HepG2 (cell line): ENCODE measurements around the gene ZMYND8. TPM values are rescaled to one million over a fixed set of nuclear protein-coding genes. Genes with fewer than 3 reads are reported as not detected.

Source experiments
- ATAC-seq: fragments of 200-7000 bp; cut with Tn5 transposase; 3 replicates; pipeline ENCODE4 v1.9.1; 2020; ENCODE audit warnings: mild to moderate bottlenecking, moderate library complexity
- BruUV-seq: library from RNA; stranded (reverse); fragments of 400-500 nt; replicated peaks from 2 replicates; lab custom pipeline; 2021; lab: Mats Ljungman, UMichigan
- CTCF ChIA-PET: fragments of 300-600 bp; formaldehyde crosslinking; extraction: SDS; loops from one replicate; lab custom pipeline; 2021; ENCODE audit warnings: low total read pairs, inconsistent platforms, low intra/inter-chr PET ratio; lab: Yijun Ruan, JAX
- POLR2A ChIA-PET: fragments of 350-600 bp; sonication (Branson Sonifier 250); formaldehyde crosslinking; loops from one replicate; lab custom pipeline; 2020; ENCODE audit warnings: antibody characterized with exemption, inconsistent platforms; lab: Yijun Ruan, JAX
- DNase-seq: peaks from one replicate; pipeline ENCODE4 v3.0.0-alpha.2; 2015; ENCODE audit warnings: low spot score
- FAIRE-seq: peaks from 3 replicates; lab custom pipeline; 2011; peaks lifted over from hg19 to GRCh38; lab: Jason Lieb, UNC
- H2AFZ ChIP-seq: one replicate; pipeline ENCODE4 v1.6.1; 2011; ENCODE audit warnings: low read length, inconsistent platforms
- H3K27ac ChIP-seq: fragments of 300-600 bp; 3 replicates; pipeline ENCODE4 v1.8.0; 2011; ENCODE audit warnings: mixed run types, mild to moderate bottlenecking, mixed read lengths, low read length, inconsistent platforms; ENCODE audit not compliant: insufficient read depth; ENCODE audit errors: extremely low read length
- H3K27me3 ChIP-seq, 2 experiments: fragments of 200-600 bp in 1 of 2; 2 replicates in 1 of 2; 3 replicates in 1 of 2; pipeline versions ENCODE4 v1.6.0 to v1.8.0; 2011; ENCODE audit warnings: low read length in 2 of 2, mild to moderate bottlenecking in 2 of 2, moderate library complexity in 2 of 2, inconsistent platforms in 1 of 2; ENCODE audit not compliant: insufficient read depth in 2 of 2, control insufficient read depth in 1 of 2
- H3K36me3 ChIP-seq, 2 experiments: fragments of 200-600 bp in 1 of 2; replicated peaks in 1 of 2; 2 replicates in 1 of 2; 3 replicates in 1 of 2; pipeline versions ENCODE4 v1.5.1 to v1.8.0; 2011; ENCODE audit warnings: low read length in 2 of 2, inconsistent platforms in 1 of 2; ENCODE audit not compliant: insufficient read depth in 2 of 2, control insufficient read depth in 1 of 2
- H3K4me1 ChIP-seq: 2 replicates; pipeline ENCODE4 v1.5.1; 2012; ENCODE audit warnings: low read length, inconsistent platforms; ENCODE audit not compliant: insufficient read depth
- H3K4me2 ChIP-seq: 2 replicates; pipeline ENCODE4 v1.6.0; 2011; ENCODE audit warnings: low read depth, low read length, inconsistent platforms
- H3K4me3 ChIP-seq, 3 experiments: fragments of 200-600 bp in 1 of 3; sonication (generic), shearing (Covaris generic) in 1 of 3; replicated peaks in 1 of 3; 2 replicates each; pipeline ENCODE4 v1.5.1; 2011 to 2016; ENCODE audit warnings: low read length in 3 of 3, inconsistent platforms in 2 of 3, low read depth in 2 of 3, mild to moderate bottlenecking in 2 of 3, control low read depth in 1 of 3, mixed read lengths in 1 of 3; ENCODE audit not compliant: insufficient read depth in 1 of 3
- H3K79me2 ChIP-seq: one replicate; pipeline ENCODE4 v1.6.1; 2011; ENCODE audit warnings: low read length, inconsistent platforms; ENCODE audit not compliant: insufficient read depth
- H3K9ac ChIP-seq: 2 replicates; pipeline ENCODE4 v1.6.0; 2011; ENCODE audit warnings: mild to moderate bottlenecking, low read depth, low read length, inconsistent platforms; ENCODE audit not compliant: insufficient read depth
- H3K9me3 ChIP-seq: 2 replicates; pipeline ENCODE4 v1.5.1; 2012; ENCODE audit warnings: mild to moderate bottlenecking, low read length
- H4K20me1 ChIP-seq: 2 replicates; pipeline ENCODE4 v1.6.0; 2011; ENCODE audit warnings: inconsistent platforms, mild to moderate bottlenecking, low read length, moderate library complexity; ENCODE audit not compliant: insufficient read depth
- ATF3 ChIP-seq: sonication (generic); formaldehyde crosslinking; IDR thresholded peaks from 2 replicates; pipeline ENCODE4 v1.4.0; 2020; ENCODE audit warnings: missing genetic modification reagents
- FOSL2 ChIP-seq: sonication (generic); formaldehyde crosslinking; IDR thresholded peaks from 2 replicates; pipeline ENCODE4 v1.4.0; 2020; ENCODE audit warnings: missing genetic modification reagents
- FOXA3 ChIP-seq: IDR thresholded peaks from 2 replicates; pipeline ENCODE4 v1.6.1; 2016; ENCODE audit warnings: missing genetic modification reagents, missing compliant biosample characterization
- HDAC1 ChIP-seq: sonication (generic); formaldehyde crosslinking; IDR thresholded peaks from 2 replicates; pipeline ENCODE4 v1.5.1; 2020; ENCODE audit warnings: mild to moderate bottlenecking, missing genetic modification reagents
- HMG20A ChIP-seq: IDR thresholded peaks from 2 replicates; pipeline ENCODE4 v1.6.1; 2016; ENCODE audit warnings: borderline replicate concordance
- MED1 ChIP-seq: sonication (generic); formaldehyde crosslinking; IDR thresholded peaks from 2 replicates; pipeline ENCODE4 v1.4.0; 2020; ENCODE audit warnings: missing genetic modification reagents
- MXD1 ChIP-seq: sonication (generic); formaldehyde crosslinking; IDR thresholded peaks from 2 replicates; pipeline ENCODE4 v1.4.0; 2020; ENCODE audit warnings: mild to moderate bottlenecking, missing genetic modification reagents
- NONO ChIP-seq, 2 experiments: fragments of 450-650 bp in 1 of 2; sonication (generic) in 1 of 2; formaldehyde crosslinking in 1 of 2; IDR thresholded peaks in 1 of 2; conservative IDR thresholded peaks in 1 of 2; 2 replicates each; pipeline versions ENCODE4 v1.6.1 to v1.8.0; 2017 to 2022; ENCODE audit warnings: mild to moderate bottlenecking in 1 of 2, missing genetic modification reagents in 1 of 2, moderate library complexity in 1 of 2
- PHF5A ChIP-seq: IDR thresholded peaks from one replicate; pipeline ENCODE4 v1.6.1; 2018; ENCODE audit warnings: low read depth, missing genetic modification reagents; ENCODE audit not compliant: unreplicated experiment
- SALL2 ChIP-seq: sonication (generic); formaldehyde crosslinking; IDR thresholded peaks from 2 replicates; pipeline ENCODE4 v1.8.1; 2023; ENCODE audit warnings: mild to moderate bottlenecking, missing genetic modification reagents, inconsistent platforms
- SP4 ChIP-seq: sonication (generic); formaldehyde crosslinking; IDR thresholded peaks from 2 replicates; pipeline ENCODE4 v1.8.1; 2023; ENCODE audit warnings: mild to moderate bottlenecking, missing genetic modification reagents
- TBX2 ChIP-seq: sonication (generic); formaldehyde crosslinking; IDR thresholded peaks from 2 replicates; pipeline ENCODE4 v1.5.0; 2020; ENCODE audit warnings: missing genetic modification reagents, mild to moderate bottlenecking, borderline replicate concordance
- TCF12 ChIP-seq, 2 experiments: fragments of 450-650 bp in 1 of 2; sonication (generic) in 1 of 2; formaldehyde crosslinking in 1 of 2; IDR thresholded peaks; 2 replicates each; pipeline versions ENCODE4 v1.6.1 to v1.8.0; 2017 to 2022; ENCODE audit warnings: antibody characterized with exemption in 1 of 2, mild to moderate bottlenecking in 1 of 2, missing genetic modification reagents in 1 of 2, moderate library complexity in 1 of 2
- THAP11 ChIP-seq: IDR thresholded peaks from 2 replicates; pipeline ENCODE4 v1.6.1; 2016; ENCODE audit warnings: missing biosample characterization, missing genetic modification reagents
- THAP8 ChIP-seq: sonication (generic); formaldehyde crosslinking; IDR thresholded peaks from 2 replicates; pipeline ENCODE4 v1.5.1; 2020; ENCODE audit warnings: missing genetic modification reagents, mild to moderate bottlenecking, borderline replicate concordance
- TP53 ChIP-seq: sonication (generic); formaldehyde crosslinking; conservative IDR thresholded peaks from 2 replicates; pipeline ENCODE4 v1.4.0; 2020; ENCODE audit warnings: missing genetic modification reagents
- ZBTB46 ChIP-seq: sonication (generic); formaldehyde crosslinking; IDR thresholded peaks from 2 replicates; pipeline ENCODE4 v1.4.0; 2020; ENCODE audit warnings: mild to moderate bottlenecking, missing genetic modification reagents, borderline replicate concordance
- ZFP41 ChIP-seq: sonication (generic); formaldehyde crosslinking; IDR thresholded peaks from 2 replicates; pipeline ENCODE4 v1.4.0; 2020; ENCODE audit warnings: mild to moderate bottlenecking, missing genetic modification reagents, borderline replicate concordance
- ZKSCAN5 ChIP-seq: sonication (generic); formaldehyde crosslinking; IDR thresholded peaks from 2 replicates; pipeline ENCODE4 v1.5.1; 2020; ENCODE audit warnings: mild to moderate bottlenecking, missing genetic modification reagents
- ZNF121 ChIP-seq: sonication (generic); formaldehyde crosslinking; IDR thresholded peaks from 2 replicates; pipeline ENCODE4 v1.5.0; 2020; ENCODE audit warnings: mild to moderate bottlenecking, missing genetic modification reagents
- ZNF230 ChIP-seq: sonication (generic); formaldehyde crosslinking; IDR thresholded peaks from 2 replicates; pipeline ENCODE4 v1.4.0; 2020; ENCODE audit warnings: mild to moderate bottlenecking, missing genetic modification reagents
- ZNF572 ChIP-seq: sonication (generic); formaldehyde crosslinking; IDR thresholded peaks from 2 replicates; pipeline ENCODE4 v1.5.1; 2020; ENCODE audit warnings: mild to moderate bottlenecking, missing genetic modification reagents
- ZNF788 ChIP-seq: sonication (generic); formaldehyde crosslinking; IDR thresholded peaks from 2 replicates; pipeline ENCODE4 v1.5.0; 2020; ENCODE audit warnings: mild to moderate bottlenecking, missing genetic modification reagents, borderline replicate concordance
- WGBS: methylation state at CpG from one replicate; pipeline ENCODE4 v1.1.6; 2017; ENCODE audit warnings: low lambda C conversion rate; 5-methylcytosine and 5-hydroxymethylcytosine counted together
- in situ Hi-C: cut with HindIII; loops from 2 replicates; pipeline ENCODE4 v1.10.0; 2017; ENCODE audit warnings: low pct_unique_long_range_greater_than_20kb; ENCODE audit not compliant: extremely low pct_ligation_motif_present
- intact Hi-C: fragments of 100-400 bp; cut with micrococcal nuclease; formaldehyde crosslinking; loops from one replicate; pipeline ENCODE4 v1.10.0; 2022; ENCODE audit not compliant: unreplicated experiment
- polyA plus RNA-seq, 8 experiments: library from polyadenylated mRNA; depleted of rRNA in 3 of 8; stranded (reverse) in 7 of 8; unstranded in 1 of 8; fragments of >200 nt; fragmentation: Illumina TruSeq in 4 of 8; extraction: Trizol in 4 of 8; gene quantifications; 2 replicates each; pipeline versions ENCODE4 v1.2.1 to v1.2.3, GENCODE V29; 2011 to 2016; ENCODE audit warnings: low read depth in 4 of 8, missing spikeins in 1 of 8, mixed read lengths in 1 of 8; ENCODE audit not compliant: insufficient read depth in 1 of 8
- total RNA-seq, 5 experiments: library from RNA; depleted of rRNA; stranded (reverse); fragments of >200 nt; fragmentation: Illumina TruSeq; extraction: Trizol; gene quantifications; 2 replicates each; pipeline ENCODE4 v1.2.3, GENCODE V29; 2016; ENCODE audit warnings: low read depth in 1 of 5

Gene ZMYND8
- total and polyA plus RNA-seq, 2 of the 13 experiments (the other 11 are each of a cell fraction or from before 2014, with no cell fraction given): 53.9 to 84.7 TPM

- Histone ChIP-seq H3K27me3 (no peaks in the 10 kb centered on the region), H2AFZ (no peak overlapping the region), H3K4me3 (no peak overlapping the region), H4K20me1 (peaks cover 87% of the 10 kb centered on the region), H3K27ac (peak overlapping the region; percentile 15), H3K4me1 (peaks cover 98% of the 10 kb centered on the region), H3K36me3 (peaks cover 38 to 66% of the 10 kb centered on the region in 2 experiments), H3K9ac (no peak overlapping the region), H3K4me2 (no peak overlapping the region), H3K79me2 (peaks cover 98% of the 10 kb centered on the region), H3K9me3 (no peaks in the 10 kb centered on the region)
- no TSS peak for BruUV-seq
- ChIA-PET POLR2A (interaction anchor here (0.6 to 23.7 kb wide), 5 partner anchors 8 to 143 kb away, joined by 3 to 624 read pairs (median 3); partner anchors contain the start of gene ZMYND8), CTCF (no interaction called here)
- no peak for DNase-seq
- 42% methylated on average over 4 of the region's 4 CpGs for WGBS
- in situ Hi-C loops (no loop called here), intact Hi-C loops (loop anchor here (2.0 kb wide), 1 partner anchor 16 kb away; no protein-coding TSS in a partner anchor)
- FAIRE-seq: no peak
- ATAC-seq: peak; percentile 15; the same call in 2 of the 3 replicates
- TF ChIP-seq FOXA3 (CRISPR knock-in tag) (peak; percentile 18; the same call in 1 of the 2 replicates), ZBTB46 (CRISPR knock-in tag) (no peak), TBX2 (CRISPR knock-in tag) (peak; percentile 30; the same call in 1 of the 2 replicates), ATF3 (CRISPR knock-in tag) (no peak), TCF12 (IDR thresholded peaks at IDR 0.05) (no peak), TCF12 (CRISPR knock-in tag; IDR thresholded peaks at IDR 0.05) (no peak), THAP8 (no peak), PHF5A (CRISPR knock-in tag) (no peak), HMG20A (CRISPR knock-in tag) (no peak), ZKSCAN5 (CRISPR knock-in tag) (no peak), FOSL2 (CRISPR knock-in tag) (peak; percentile 28; the same call in 1 of the 2 replicates), TP53 (CRISPR knock-in tag) (no peak), ZNF230 (CRISPR knock-in tag) (no peak), SP4 (CRISPR knock-in tag) (no peak), THAP11 (CRISPR knock-in tag) (no peak), HDAC1 (CRISPR knock-in tag) (no peak), SALL2 (CRISPR knock-in tag) (no peak), MED1 (CRISPR knock-in tag) (peak; percentile 12; the same call in 1 of the 2 replicates), NONO (IDR thresholded peaks at IDR 0.05) (no peak), NONO (CRISPR knock-in tag; conservative IDR thresholded peaks at IDR 0.05) (0 out of 2 replicates have a peak, but pooled peaks have one; percentile 23), MXD1 (CRISPR knock-in tag) (no peak), ZNF788 (0 out of 2 replicates have a peak, but pooled peaks have one; percentile 17), ZNF572 (no peak), ZNF121 (CRISPR knock-in tag) (peak; percentile 78), ZFP41 (CRISPR knock-in tag) (no peak)
Observed at GRCh38 chr20:47343007-47343472, 13.5 kb downstream of the ZMYND8 start.
